IMR-90 (cell line): ENCODE results near the gene DPF3. TPM values are rescaled to one million over a fixed set of nuclear protein-coding genes. Genes with fewer than 3 reads are reported as not detected.

ENCODE experiments used
- ATAC-seq: fragments of 200-7000 bp; cut with Tn5 transposase; 2 replicates; pipeline ENCODE4 v1.9.1; 2020; ENCODE audit warnings: low read depth, mild to moderate bottlenecking, moderate library complexity
- BruUV-seq: library from RNA; stranded (reverse); fragments of 400-500 nt; replicated peaks from 2 replicates; lab custom pipeline; 2021; lab: Mats Ljungman, UMichigan
- CTCF ChIA-PET: fragments of 300-600 bp; formaldehyde crosslinking; extraction: SDS; loops from one replicate; lab custom pipeline; 2021; ENCODE audit warnings: antibody characterized with exemption; lab: Yijun Ruan, JAX
- POLR2A ChIA-PET: fragments of 300-600 bp; sonication (Branson Sonifier 250); formaldehyde crosslinking; loops from one replicate; lab custom pipeline; 2022; ENCODE audit warnings: antibody characterized with exemption; ENCODE audit not compliant: unreplicated experiment; lab: Charles Lee
- DNase-seq: peaks from one replicate; pipeline ENCODE4 v3.0.0; 2013
- H2AFZ ChIP-seq: replicated peaks from 2 replicates; pipeline ENCODE3; 2013; ENCODE audit warnings: low read length, mild to moderate bottlenecking; ENCODE audit not compliant: poor library complexity
- H2AK5ac ChIP-seq: 2 replicates; pipeline ENCODE4 v1.6.1; 2013; ENCODE audit warnings: low read depth, low read length, inconsistent platforms
- H2AK9ac ChIP-seq: replicated peaks from 2 replicates; pipeline ENCODE3; 2013; ENCODE audit warnings: mild to moderate bottlenecking, low read depth, low read length, moderate library complexity; ENCODE audit not compliant: poor library complexity
- H2BK120ac ChIP-seq: 2 replicates; pipeline ENCODE4 v1.6.1; 2013; ENCODE audit warnings: low read depth, low read length, inconsistent platforms
- H2BK15ac ChIP-seq: 3 replicates; pipeline ENCODE4 v1.6.1; 2013; ENCODE audit warnings: low read depth, low read length, inconsistent platforms
- H2BK20ac ChIP-seq: 2 replicates; pipeline ENCODE4 v1.6.1; 2013; ENCODE audit warnings: low read depth, mild to moderate bottlenecking, inconsistent platforms, low read length, moderate library complexity
- H2BK5ac ChIP-seq: 2 replicates; pipeline ENCODE4 v1.6.1; 2013; ENCODE audit warnings: mild to moderate bottlenecking, low read depth, low read length, inconsistent platforms; ENCODE audit not compliant: poor library complexity, severe bottlenecking
- H3K14ac ChIP-seq: replicated peaks from 2 replicates; pipeline ENCODE4 v1.6.1; 2013; ENCODE audit warnings: low read depth, low read length, inconsistent platforms
- H3K18ac ChIP-seq: 2 replicates; pipeline ENCODE4 v1.6.1; 2013; ENCODE audit warnings: low read depth, low read length, control low read depth
- H3K23ac ChIP-seq: 2 replicates; pipeline ENCODE4 v1.6.1; 2013; ENCODE audit warnings: low read depth, low read length, inconsistent platforms
- H3K27ac ChIP-seq: 2 replicates; pipeline ENCODE4 v1.5.1; 2013; ENCODE audit warnings: mild to moderate bottlenecking, control low read depth, low read length; ENCODE audit not compliant: insufficient read depth
- H3K27me3 ChIP-seq: 2 replicates; pipeline ENCODE4 v1.6.1; 2013; ENCODE audit warnings: low read length; ENCODE audit not compliant: control insufficient read depth, insufficient read depth
- H3K36me3 ChIP-seq: 2 replicates; pipeline ENCODE4 v1.6.1; 2013; ENCODE audit warnings: low read length, mixed read lengths; ENCODE audit not compliant: control insufficient read depth, insufficient read depth
- H3K4ac ChIP-seq: 2 replicates; pipeline ENCODE4 v1.6.1; 2013; ENCODE audit warnings: low read depth, low read length, inconsistent platforms
- H3K4me1 ChIP-seq: 2 replicates; pipeline ENCODE4 v1.6.1; 2013; ENCODE audit warnings: low read length, mixed read lengths; ENCODE audit not compliant: control insufficient read depth, insufficient read depth
- H3K4me2 ChIP-seq: 2 replicates; pipeline ENCODE4 v1.6.1; 2013; ENCODE audit warnings: low read depth, mild to moderate bottlenecking, control low read depth, low read length, moderate library complexity
- H3K4me3 ChIP-seq: 2 replicates; pipeline ENCODE4 v1.5.1; 2013; ENCODE audit warnings: low read depth, mild to moderate bottlenecking, control low read depth, low read length, moderate library complexity; ENCODE audit not compliant: insufficient read depth
- H3K56ac ChIP-seq: 2 replicates; pipeline ENCODE4 v1.6.1; 2013; ENCODE audit warnings: low read length, inconsistent platforms; ENCODE audit not compliant: insufficient read depth; ENCODE audit errors: extremely low read depth
- H3K79me1 ChIP-seq, 2 experiments: 2 replicates each; pipeline ENCODE4 v1.6.1; 2013; ENCODE audit warnings: low read length in 2 of 2, inconsistent platforms in 1 of 2, low read depth in 1 of 2
- H3K9ac ChIP-seq: 2 replicates; pipeline ENCODE4 v1.6.1; 2013; ENCODE audit warnings: low read depth, low read length, control low read depth
- H3K9me1 ChIP-seq: 2 replicates; pipeline ENCODE4 v1.6.1; 2013; ENCODE audit warnings: low read length, inconsistent platforms; ENCODE audit not compliant: insufficient read depth
- H3K9me3 ChIP-seq: 2 replicates; pipeline ENCODE4 v1.6.1; 2013; ENCODE audit warnings: low read length; ENCODE audit not compliant: control insufficient read depth, insufficient read depth
- H4K20me1 ChIP-seq: 2 replicates; pipeline ENCODE4 v1.6.1; 2013; ENCODE audit warnings: low read length, inconsistent platforms; ENCODE audit not compliant: insufficient read depth
- H4K5ac ChIP-seq: 2 replicates; pipeline ENCODE4 v1.6.1; 2013; ENCODE audit warnings: mild to moderate bottlenecking, low read depth, low read length, control low read depth
- H4K8ac ChIP-seq, 2 experiments: 2 replicates each; pipeline ENCODE4 v1.6.1; 2013; ENCODE audit warnings: low read depth in 2 of 2, low read length in 2 of 2, control low read depth in 1 of 2, inconsistent platforms in 1 of 2
- H4K91ac ChIP-seq: 2 replicates; pipeline ENCODE4 v1.6.1; 2013; ENCODE audit warnings: low read depth, low read length, inconsistent platforms; ENCODE audit not compliant: insufficient read depth
- CHD1 ChIP-seq: IDR thresholded peaks from 2 replicates; pipeline ENCODE4 v1.6.1; 2012; ENCODE audit warnings: low read depth, low read length, improper control_type of control experiment
- FOS ChIP-seq: fragments of 150-350 bp; IDR thresholded peaks from 2 replicates; pipeline ENCODE4 v1.6.1; 2016; ENCODE audit warnings: low read depth, low read length
- RFX5 ChIP-seq: IDR thresholded peaks from 2 replicates; pipeline ENCODE4 v1.8.0; 2012; ENCODE audit warnings: low read depth, mild to moderate bottlenecking, low read length, moderate library complexity
- WGBS, 2 experiments: methylation state at CpG; one replicate each; pipeline versions ENCODE4 v1.1.5 to v1.1.7; 2013; ENCODE audit warnings: missing lambda C conversion rate in 2 of 2; ENCODE audit not compliant: insufficient read length in 1 of 2; ENCODE audit errors: extremely low coverage in 2 of 2; 5-methylcytosine and 5-hydroxymethylcytosine counted together
- dilution Hi-C: fragments of 300-500 bp; cut with HindIII; formaldehyde crosslinking; loops from one replicate; pipeline ENCODE4 v1.14.3; 2018; ENCODE audit warnings: low sequenced_read_pairs; ENCODE audit not compliant: unreplicated experiment
- in situ Hi-C: fragments of 300-500 bp; cut with MboI; formaldehyde crosslinking; loops from 3 replicates; pipeline ENCODE4 v1.14.3; 2019; ENCODE audit warnings: low sequenced_read_pairs, inconsistent platforms, mixed read lengths
- intact Hi-C: fragments of 100-400 bp; cut with micrococcal nuclease; formaldehyde crosslinking; loops from 2 replicates; pipeline ENCODE4 v1.10.0; 2022
- polyA plus RNA-seq, 3 experiments: library from polyadenylated mRNA; depleted of rRNA; stranded (reverse); fragments of >200 nt; gene quantifications; 2 replicates each; pipeline ENCODE4 v1.2.3, GENCODE V29; 2012; ENCODE audit warnings: low replicate concordance in 1 of 3
- total RNA-seq: library from RNA; depleted of rRNA; stranded (reverse); fragments of >200 nt; gene quantifications from 2 replicates; pipeline ENCODE4 v1.2.3, GENCODE V29; 2012

Gene DPF3
- total and polyA plus RNA-seq, 2 of the 4 experiments (the other 2 are of a cell fraction), result 30.5 to 32.8 TPM

- DNase-seq, result no peak
- Histone ChIP-seq H3K9me1 (peaks cover 12% of the 10 kb centered on the region), H3K23ac (no peak overlapping the region), H3K79me1 (peaks cover 50 to 66% of the 10 kb centered on the region in 2 experiments), H2BK5ac (no peak overlapping the region), H3K4me3 (no peak overlapping the region), H2BK120ac (no peak overlapping the region), H3K27me3 (no peaks in the 10 kb centered on the region), H3K4me2 (no peak overlapping the region), H4K5ac (no peak overlapping the region), H3K27ac (no peak overlapping the region), H3K4ac (no peak overlapping the region), H2AK5ac (peak overlapping the region; percentile 12; the same call in 1 of the 2 replicates), H3K9me3 (no peaks in the 10 kb centered on the region), H4K8ac (no peak overlapping the region), H2BK20ac (no peak overlapping the region), H3K56ac (no peak overlapping the region), H3K36me3 (no peaks in the 10 kb centered on the region), H3K9ac (no peak overlapping the region), H3K14ac (no peak overlapping the region), H4K20me1 (peaks cover 40% of the 10 kb centered on the region), H2AK9ac (no peak overlapping the region), H3K4me1 (0 out of 2 replicates have a peak, but pooled peaks cover 2% of the 10 kb centered on the region), H2AFZ (no peak overlapping the region), H3K18ac (no peak overlapping the region), H4K91ac (no peak overlapping the region), H2BK15ac (no peak overlapping the region)
- intact Hi-C loops (no loop called here), in situ Hi-C loops (no loop called here), dilution Hi-C loops (no loop called here)
- WGBS, 2 experiments, result 80% methylated on average over 1 of the region's 7 CpGs; no CpG with 5 or more reads in 1 of the 2 experiments
- ChIA-PET POLR2A (interaction anchor here (0.6 kb wide), 1 partner anchor 628 kb away, joined by 11 read pairs; no protein-coding TSS in a partner anchor), CTCF (interaction anchor here (0.7 kb wide), 1 partner anchor 255 kb away, joined by 3 read pairs; no protein-coding TSS in a partner anchor)
- no TSS peak for BruUV-seq
- no peak for ATAC-seq
- TF ChIP-seq FOS (no peak), CHD1 (no peak), RFX5 (no peak)
Measured at GRCh38 chr14:72863216-72864006, 30.5 kb downstream of the DPF3 start.
